GM13976 (cell line): ENCODE measurements around the gene UEVLD.
A peak's percentile ranks its signal among the peaks of the same experiment; 100 is the strongest.

ENCODE experiments used
- DNase-seq: peaks from one replicate; pipeline ENCODE4 v3.0.0; 2012; ENCODE audit warnings: low spot score
- CTCF ChIP-seq: IDR thresholded peaks from 2 replicates; pipeline ENCODE4 v1.5.1; 2012; ENCODE audit warnings: borderline replicate concordance, mild to moderate bottlenecking; ENCODE audit not compliant: insufficient read depth; ENCODE audit errors: extremely low read depth, missing control alignments, control extremely low read depth
- in situ Hi-C: fragments of 300-500 bp; cut with MboI; formaldehyde crosslinking; loops from one replicate; pipeline ENCODE4 v1.12.0; 2022; ENCODE audit warnings: low sequenced_read_pairs, mixed read lengths, inconsistent platforms; ENCODE audit not compliant: unreplicated experiment

The UEVLD gene

GRCh38 chr11:18493310-18493709 is 95.2 kb downstream of the UEVLD start:
- in situ Hi-C loops = no loop called here
- no peak for TF ChIP-seq CTCF
- DNase-seq = no peak

GRCh38 chr11:18492888-18493287 is 95.6 kb downstream of the UEVLD start:
- no peak for DNase-seq
- in situ Hi-C loops = no loop called here
- no peak for TF ChIP-seq CTCF

- in situ Hi-C loops = no loop called here
- no peak for DNase-seq
- no peak for TF ChIP-seq CTCF
Observed at GRCh38 chr11:18491924-18492323, 96.6 kb downstream of the UEVLD start.

- DNase-seq = no peak
- in situ Hi-C loops = no loop called here
- TF ChIP-seq CTCF = no peak
Observed at GRCh38 chr11:18490736-18491485, 97.6 kb downstream of the UEVLD start.

GRCh38 chr11:18490319-18490718 is 98.2 kb downstream of the UEVLD start:
- no peak for DNase-seq
- TF ChIP-seq CTCF = no peak
- in situ Hi-C loops = no loop called here

GRCh38 chr11:18485913-18486528 is 102.5 kb downstream of the UEVLD start:
- in situ Hi-C loops = no loop called here
- no peak for TF ChIP-seq CTCF
- peak; percentile 46 for DNase-seq
